CD4-positive, alpha-beta memory T cell (primary cell): ENCODE data around the gene TARM1. TPM values are rescaled to one million over a fixed set of nuclear protein-coding genes. Genes with fewer than 3 reads are reported as not detected.
"Not testable (repeated sequence)": the region's sequence is repeated elsewhere in the genome, so short reads cannot be mapped to it uniquely, and the experiment has no call there.

Experiments
- CTCF ChIA-PET: fragments of 350-600 bp; sonication (Branson Sonifier 250); formaldehyde crosslinking; loops from one replicate; lab custom pipeline; 2021; ENCODE audit warnings: inconsistent platforms; ENCODE audit not compliant: partially characterized antibody; lab: Charles Lee
- POLR2A ChIA-PET: fragments of 350-600 bp; sonication (Branson Sonifier 250); formaldehyde crosslinking; loops from one replicate; lab custom pipeline; 2021; ENCODE audit not compliant: partially characterized antibody; lab: Charles Lee
- DNase-seq, 5 donors: peaks; one replicate each; pipeline versions ENCODE4 v3.0.0 to v3.0.0-alpha.2; 2020 to 2022; ENCODE audit warnings: mixed read lengths in 1 of 5
- H3K27ac ChIP-seq: one replicate; pipeline ENCODE4 v1.7.0; 2013; ENCODE audit warnings: low read depth, low read length
- H3K27me3 ChIP-seq: 2 replicates; pipeline ENCODE4 v1.7.0; 2013; ENCODE audit warnings: mild to moderate bottlenecking, low read length, moderate library complexity; ENCODE audit not compliant: insufficient read depth
- H3K36me3 ChIP-seq: 2 replicates; pipeline ENCODE4 v1.7.0; 2013; ENCODE audit warnings: mild to moderate bottlenecking, low read length, moderate library complexity; ENCODE audit not compliant: insufficient read depth
- H3K4me1 ChIP-seq: 2 replicates; pipeline ENCODE4 v1.7.0; 2013; ENCODE audit warnings: mild to moderate bottlenecking, low read length, moderate library complexity; ENCODE audit not compliant: insufficient read depth
- H3K4me3 ChIP-seq, 2 donors: one replicate each; pipeline ENCODE4 v1.7.0; 2013; ENCODE audit warnings: low read length in 2 of 2, mild to moderate bottlenecking in 1 of 2
- H3K9me3 ChIP-seq, 2 donors: one replicate each; pipeline ENCODE4 v1.7.0; 2013; ENCODE audit warnings: low read length in 2 of 2, control low read depth in 1 of 2; ENCODE audit not compliant: control insufficient read depth in 1 of 2
- H3K27ac Mint-ChIP-seq, 7 donors: one replicate each; pipeline ENCODE4 v1.8.0; 2020 to 2021; ENCODE audit warnings: mixed read lengths in 7 of 7, mild to moderate bottlenecking in 6 of 7, inconsistent platforms in 3 of 7, moderate library complexity in 3 of 7
- H3K27me3 Mint-ChIP-seq, 2 donors: one replicate each; pipeline ENCODE4 v1.8.0; 2020 to 2021; ENCODE audit warnings: mixed read lengths in 2 of 2
- H3K36me3 Mint-ChIP-seq, 2 donors: one replicate each; pipeline ENCODE4 v1.8.0; 2020 to 2021; ENCODE audit warnings: mixed read lengths in 2 of 2, inconsistent platforms in 1 of 2, mild to moderate bottlenecking in 1 of 2
- H3K4me1 Mint-ChIP-seq, 4 donors: one replicate each; pipeline ENCODE4 v1.8.0; 2020 to 2021; ENCODE audit warnings: mixed read lengths in 4 of 4, mild to moderate bottlenecking in 1 of 4
- H3K4me3 Mint-ChIP-seq, 8 donors: one replicate each; pipeline ENCODE4 v1.8.0; 2020 to 2021; ENCODE audit warnings: mixed read lengths in 8 of 8, mild to moderate bottlenecking in 7 of 8, moderate library complexity in 6 of 8, inconsistent platforms in 3 of 8
- H3K9me3 Mint-ChIP-seq, 8 donors: one replicate each; pipeline ENCODE4 v1.8.0; 2020 to 2021; ENCODE audit warnings: mixed read lengths in 8 of 8, mild to moderate bottlenecking in 5 of 8, inconsistent platforms in 3 of 8, moderate library complexity in 1 of 8
- intact Hi-C: fragments of 100-400 bp; cut with micrococcal nuclease; formaldehyde crosslinking; loops from one replicate; pipeline ENCODE4 v1.15.1; 2023
- polyA plus RNA-seq, 2 donors: library from polyadenylated mRNA; unstranded; fragments of 300-500 nt; fragmentation: Illumina TruSeq; gene quantifications; one replicate each; pipeline ENCODE4 v1.2.3, GENCODE V29; 2021
- total RNA-seq, 2 experiments: library from RNA; stranded (reverse); gene quantifications; one replicate each; pipeline ENCODE4 v1.2.3, GENCODE V29; 2021

The TARM1 gene
- total and polyA plus RNA-seq, 4 experiments from 2014 or later: not detected

- ChIA-PET CTCF (no interaction called here), POLR2A (no interaction called here)
- H3K36me3 ChIP-seq: no peaks in the 10 kb centered on the region
- H3K9me3 ChIP-seq: no peaks in the 10 kb centered on the region
- H3K4me1 ChIP-seq: no peaks in the 10 kb centered on the region
- H3K27ac ChIP-seq: no peak overlapping the region
- intact Hi-C loops: no loop called here
- Mint-ChIP-seq H3K36me3 (no peaks in the 10 kb centered on the region), H3K4me1 (no peaks in the 10 kb centered on the region), H3K27ac (no peak overlapping the region), H3K4me3 (no peak overlapping the region), H3K27me3 (peaks cover 23 to 28% of the 10 kb centered on the region in 2 donors), H3K9me3 (peaks cover 0 to 8% (median 3%) of the 10 kb centered on the region in 8 donors)
- DNase-seq: no peak
- H3K27me3 ChIP-seq: peaks cover 5% of the 10 kb centered on the region
- H3K4me3 ChIP-seq: no peak overlapping the region
Observed at GRCh38 chr19:54047616-54048015, 33.5 kb downstream of the TARM1 start.

GRCh38 chr19:54045771-54046170 lies 35.4 kb downstream of the TARM1 start:
- no peak overlapping the region for H3K4me3 ChIP-seq
- Mint-ChIP-seq H3K4me1 (no peaks in the 10 kb centered on the region), H3K27ac (peak overlapping the region in 1 of 7 donors; percentile 43), H3K4me3 (no peak overlapping the region), H3K9me3 (peaks cover 0 to 8% (median 3%) of the 10 kb centered on the region in 8 donors), H3K36me3 (no peaks in the 10 kb centered on the region), H3K27me3 (peaks cover 26 to 29% of the 10 kb centered on the region in 2 donors)
- no peak overlapping the region for H3K27ac ChIP-seq
- no peak for DNase-seq
- intact Hi-C loops: no loop called here
- H3K4me1 ChIP-seq: no peaks in the 10 kb centered on the region
- CTCF ChIA-PET: interaction anchor here (0.7 to 1.2 kb wide), 2 partner anchors 16 to 22 kb away, joined by 3 read pairs; no protein-coding TSS in a partner anchor
- POLR2A ChIA-PET: no interaction called here
- H3K27me3 ChIP-seq: peaks cover 5% of the 10 kb centered on the region
- no peaks in the 10 kb centered on the region for H3K9me3 ChIP-seq
- H3K36me3 ChIP-seq: no peaks in the 10 kb centered on the region

- ChIA-PET CTCF (interaction anchor here (1.4 to 1.5 kb wide), 2 partner anchors 11 to 13 kb away, joined by 5 to 7 read pairs; no protein-coding TSS in a partner anchor), POLR2A (no interaction called here)
- H3K36me3 ChIP-seq: no peaks in the 10 kb centered on the region
- no peak overlapping the region for H3K4me3 ChIP-seq
- Mint-ChIP-seq H3K27ac (no peak overlapping the region), H3K9me3 (peaks cover 0 to 3% (median 0%) of the 10 kb centered on the region in 8 donors), H3K4me3 (no peak overlapping the region), H3K27me3 (peaks cover 25 to 32% of the 10 kb centered on the region in 2 donors), H3K4me1 (no peaks in the 10 kb centered on the region), H3K36me3 (no peaks in the 10 kb centered on the region)
- intact Hi-C loops: no loop called here
- H3K27ac ChIP-seq: no peak overlapping the region
- H3K27me3 ChIP-seq: peaks cover 5% of the 10 kb centered on the region
- no peak for DNase-seq
- H3K9me3 ChIP-seq: no peaks in the 10 kb centered on the region
- H3K4me1 ChIP-seq: no peaks in the 10 kb centered on the region
Observed at GRCh38 chr19:54042989-54043388, 38.2 kb downstream of the TARM1 start.

- no peaks in the 10 kb centered on the region for H3K4me1 ChIP-seq
- H3K4me3 Mint-ChIP-seq: no peak overlapping the region
- H3K9me3 Mint-ChIP-seq: peaks cover 0 to 3% (median 0%) of the 10 kb centered on the region in 8 donors
- H3K36me3 Mint-ChIP-seq: no peaks in the 10 kb centered on the region
- no peaks in the 10 kb centered on the region for H3K9me3 ChIP-seq
- H3K4me1 Mint-ChIP-seq: no peaks in the 10 kb centered on the region
- ChIA-PET CTCF (interaction anchor here (0.6 to 1.5 kb wide), 3 partner anchors 11 to 14 kb away, joined by 4 to 7 read pairs (median 5); no protein-coding TSS in a partner anchor), POLR2A (no interaction called here)
- no peak overlapping the region for H3K27ac Mint-ChIP-seq
- no peak overlapping the region for H3K27ac ChIP-seq
- H3K4me3 ChIP-seq: no peak overlapping the region
- no peak for DNase-seq
- intact Hi-C loops: no loop called here
- peaks cover 5% of the 10 kb centered on the region for H3K27me3 ChIP-seq
- H3K36me3 ChIP-seq: no peaks in the 10 kb centered on the region
- H3K27me3 Mint-ChIP-seq: peaks cover 21 to 34% of the 10 kb centered on the region in 2 donors
Observed at GRCh38 chr19:54041969-54042606, 39.1 kb downstream of the TARM1 start.

GRCh38 chr19:54040003-54040402 lies 41.2 kb downstream of the TARM1 start:
- no peaks in the 10 kb centered on the region for H3K9me3 ChIP-seq
- intact Hi-C loops: no loop called here
- ChIA-PET CTCF (interaction anchor here (1.3 kb wide), 1 partner anchor 16 kb away, joined by 3 read pairs; no protein-coding TSS in a partner anchor), POLR2A (no interaction called here)
- no peak overlapping the region for H3K4me3 ChIP-seq
- no peaks in the 10 kb centered on the region for H3K27me3 ChIP-seq
- no peaks in the 10 kb centered on the region for H3K4me1 ChIP-seq
- no peak overlapping the region for H3K27ac ChIP-seq
- H3K36me3 ChIP-seq: no peaks in the 10 kb centered on the region
- DNase-seq: no peak
- H3K4me1 Mint-ChIP-seq: no peaks in the 10 kb centered on the region
- H3K36me3 Mint-ChIP-seq: no peaks in the 10 kb centered on the region
- H3K4me3 Mint-ChIP-seq: no peak overlapping the region
- peaks cover 14 to 32% of the 10 kb centered on the region in 2 donors for H3K27me3 Mint-ChIP-seq
- no peaks in the 10 kb centered on the region for H3K9me3 Mint-ChIP-seq
- no peak overlapping the region for H3K27ac Mint-ChIP-seq

GRCh38 chr19:54036542-54036941 lies 44.6 kb downstream of the TARM1 start:
- H3K9me3 Mint-ChIP-seq, H3K4me1 Mint-ChIP-seq, H3K4me3 ChIP-seq, H3K9me3 ChIP-seq, H3K36me3 ChIP-seq, H3K27me3 ChIP-seq, H3K27ac Mint-ChIP-seq, DNase-seq, intact Hi-C loops, H3K4me1 ChIP-seq, H3K27ac ChIP-seq, H3K4me3 Mint-ChIP-seq, POLR2A ChIA-PET, H3K36me3 Mint-ChIP-seq: not testable (repeated sequence)
- CTCF ChIA-PET: interaction anchor here (1.7 kb wide), 1 partner anchor 9 kb away, joined by 6 read pairs; no protein-coding TSS in a partner anchor
- H3K27me3 Mint-ChIP-seq: peaks cover 8 to 20% of the 10 kb centered on the region in 2 donors

GRCh38 chr19:54035215-54036178 lies 45.7 kb downstream of the TARM1 start:
- Mint-ChIP-seq H3K27ac (no peak overlapping the region), H3K4me1 (peaks cover 0 to 2% (median 0%) of the 10 kb centered on the region in 4 donors), H3K4me3 (no peak overlapping the region), H3K9me3 (no peaks in the 10 kb centered on the region), H3K36me3 (no peaks in the 10 kb centered on the region), H3K27me3 (peaks cover 12 to 19% of the 10 kb centered on the region in 2 donors)
- Histone ChIP-seq H3K36me3 (no peaks in the 10 kb centered on the region), H3K9me3 (no peaks in the 10 kb centered on the region), H3K4me1 (no peaks in the 10 kb centered on the region), H3K27me3 (no peaks in the 10 kb centered on the region), H3K27ac (no peak overlapping the region), H3K4me3 (no peak overlapping the region)
- CTCF ChIA-PET: interaction anchor here (1.7 kb wide), 1 partner anchor 8 kb away, joined by 6 read pairs; no protein-coding TSS in a partner anchor
- intact Hi-C loops: no loop called here
- DNase-seq: no peak
- POLR2A ChIA-PET: interaction anchor here (0.7 kb wide), 1 partner anchor 66 kb away, joined by 3 read pairs; no protein-coding TSS in a partner anchor
